Brain microvascular endothelial cell (primary cell): ENCODE results near the gene CLPTM1L.

ENCODE experiments used
- DNase-seq: peaks from one replicate; pipeline ENCODE4 v3.0.0-alpha.2; 2020
- H3K27ac ChIP-seq: fragments of 250-450 bp; sonication (Bioruptor Pico); 2 replicates; pipeline ENCODE4 v1.5.1; 2020; ENCODE audit warnings: mild to moderate bottlenecking, moderate library complexity
- H3K27me3 ChIP-seq: fragments of 250-450 bp; sonication (Bioruptor Pico); replicated peaks from 2 replicates; pipeline ENCODE4 v1.5.1; 2020; ENCODE audit warnings: mild to moderate bottlenecking
- H3K36me3 ChIP-seq: fragments of 250-450 bp; sonication (Bioruptor Pico); replicated peaks from 2 replicates; pipeline ENCODE4 v1.5.1; 2020; ENCODE audit warnings: mild to moderate bottlenecking
- H3K4me3 ChIP-seq: 2 replicates; pipeline ENCODE4 v1.5.1; 2011; ENCODE audit warnings: low read depth, mild to moderate bottlenecking, control low read depth, low read length, moderate library complexity
- in situ Hi-C: cut with HindIII; loops from 2 replicates; pipeline ENCODE4 v1.10.0; 2017; ENCODE audit warnings: low sequenced_read_pairs, low pct_ligation_motif_present
- TF ChIP-seq, protein P1 (sequence below): IDR thresholded peaks from 2 replicates; pipeline ENCODE4 v1.5.1; 2011; ENCODE audit warnings: low read depth, mild to moderate bottlenecking, moderate library complexity, low read length, control low read depth, inconsistent platforms; ENCODE audit errors: missing control alignments

CLPTM1L gene

DNA sequence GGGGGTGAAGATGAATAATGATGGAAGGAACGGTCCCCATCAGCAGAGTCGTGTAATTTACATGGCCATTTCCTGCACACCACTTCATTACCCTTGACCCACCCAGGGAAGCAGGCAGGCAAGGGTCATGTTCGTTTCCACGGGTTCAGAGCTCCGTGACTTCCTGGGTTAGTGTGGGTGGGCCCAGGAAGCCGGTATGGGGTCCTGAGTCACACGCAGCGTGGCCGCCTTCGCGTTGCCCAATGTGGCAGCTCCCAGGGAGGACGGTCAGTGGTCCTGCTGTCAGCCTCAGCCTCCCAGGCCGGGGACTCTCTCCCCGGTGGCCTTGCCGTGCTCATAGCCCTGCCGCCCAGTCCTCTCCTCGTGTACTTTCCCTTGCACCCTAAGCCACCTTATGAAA lies 44.9 kb downstream of the CLPTM1L start:
- no peaks in the 10 kb centered on the region for H3K36me3 ChIP-seq
- H3K27me3 ChIP-seq = peaks cover 23% of the 10 kb centered on the region
- DNase-seq = no peak
- H3K27ac ChIP-seq = no peak overlapping the region
- no peak overlapping the region for H3K4me3 ChIP-seq
- TF ChIP-seq, protein P1, sequence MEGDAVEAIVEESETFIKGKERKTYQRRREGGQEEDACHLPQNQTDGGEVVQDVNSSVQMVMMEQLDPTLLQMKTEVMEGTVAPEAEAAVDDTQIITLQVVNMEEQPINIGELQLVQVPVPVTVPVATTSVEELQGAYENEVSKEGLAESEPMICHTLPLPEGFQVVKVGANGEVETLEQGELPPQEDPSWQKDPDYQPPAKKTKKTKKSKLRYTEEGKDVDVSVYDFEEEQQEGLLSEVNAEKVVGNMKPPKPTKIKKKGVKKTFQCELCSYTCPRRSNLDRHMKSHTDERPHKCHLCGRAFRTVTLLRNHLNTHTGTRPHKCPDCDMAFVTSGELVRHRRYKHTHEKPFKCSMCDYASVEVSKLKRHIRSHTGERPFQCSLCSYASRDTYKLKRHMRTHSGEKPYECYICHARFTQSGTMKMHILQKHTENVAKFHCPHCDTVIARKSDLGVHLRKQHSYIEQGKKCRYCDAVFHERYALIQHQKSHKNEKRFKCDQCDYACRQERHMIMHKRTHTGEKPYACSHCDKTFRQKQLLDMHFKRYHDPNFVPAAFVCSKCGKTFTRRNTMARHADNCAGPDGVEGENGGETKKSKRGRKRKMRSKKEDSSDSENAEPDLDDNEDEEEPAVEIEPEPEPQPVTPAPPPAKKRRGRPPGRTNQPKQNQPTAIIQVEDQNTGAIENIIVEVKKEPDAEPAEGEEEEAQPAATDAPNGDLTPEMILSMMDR = no peak
- in situ Hi-C loops = loop anchor here (25.0 kb wide), 1 partner anchor 88 kb away; the partner anchor contains the start of gene SLC6A19

DNA sequence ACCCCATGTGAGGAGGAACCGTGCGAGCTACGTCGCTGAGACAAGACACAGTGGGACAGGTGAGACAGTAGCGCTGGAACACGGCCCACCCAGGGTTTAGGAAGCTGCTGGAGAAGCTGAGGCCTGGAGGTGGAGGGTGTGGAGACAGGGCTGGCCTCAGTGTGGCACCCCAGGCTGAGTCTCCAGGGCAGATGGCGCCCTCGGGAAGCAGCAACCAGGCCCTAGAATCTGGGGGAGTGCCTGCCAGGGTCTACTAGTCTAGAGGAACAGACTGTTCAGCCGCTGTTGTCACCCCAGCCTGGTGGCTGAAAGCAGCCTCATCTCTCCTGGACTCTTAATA lies 45.4 kb downstream of the CLPTM1L start:
- Histone ChIP-seq H3K27me3 (peaks cover 26% of the 10 kb centered on the region), H3K27ac (no peak overlapping the region), H3K4me3 (no peak overlapping the region), H3K36me3 (no peaks in the 10 kb centered on the region)
- in situ Hi-C loops = no loop called here
- TF ChIP-seq, protein P1 = no peak
- DNase-seq = no peak

GRCh38 chr5:1298723-1299510 lies 46.0 kb downstream of the CLPTM1L start:
- no peak for DNase-seq
- H3K27me3 ChIP-seq = peaks cover 32% of the 10 kb centered on the region

DNA sequence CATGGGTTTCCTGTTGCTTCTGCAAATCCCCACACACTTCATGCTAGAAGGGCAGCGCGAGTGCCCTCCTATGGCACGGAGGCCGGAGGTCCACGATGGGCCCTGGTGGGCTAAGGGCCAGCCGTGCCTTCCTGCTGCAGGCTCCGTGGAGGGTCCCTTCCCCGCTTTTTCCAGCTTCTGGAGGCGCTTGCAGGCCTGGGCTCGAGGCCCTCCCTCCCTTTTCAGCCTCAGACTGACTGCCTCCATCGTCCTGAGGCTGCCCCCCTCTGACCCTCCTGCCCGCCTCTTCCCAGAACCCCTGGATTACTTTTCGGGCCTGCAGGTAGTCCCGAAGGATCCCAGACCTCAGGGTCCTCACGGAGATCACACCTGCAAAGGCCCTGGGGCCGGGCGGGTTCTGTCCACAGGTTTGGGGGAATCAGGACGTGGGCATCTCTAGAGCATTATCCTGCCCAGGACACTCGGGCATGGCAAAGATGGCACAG lies 46.8 kb downstream of the CLPTM1L start:
- TF ChIP-seq, protein P1 = no peak
- no peak overlapping the region for H3K4me3 ChIP-seq
- no peak for DNase-seq
- H3K27ac ChIP-seq = no peak overlapping the region
- in situ Hi-C loops = no loop called here
- H3K36me3 ChIP-seq = no peaks in the 10 kb centered on the region
- H3K27me3 ChIP-seq = peaks cover 32% of the 10 kb centered on the region

More at GRCh38 chr5:1298723-1299510, 46.0 kb downstream of the CLPTM1L start:
- H3K36me3 ChIP-seq = no peaks in the 10 kb centered on the region
- in situ Hi-C loops = no loop called here
- TF ChIP-seq, protein P1 = no peak
- H3K4me3 ChIP-seq = no peak overlapping the region
- no peak overlapping the region for H3K27ac ChIP-seq

DNA sequence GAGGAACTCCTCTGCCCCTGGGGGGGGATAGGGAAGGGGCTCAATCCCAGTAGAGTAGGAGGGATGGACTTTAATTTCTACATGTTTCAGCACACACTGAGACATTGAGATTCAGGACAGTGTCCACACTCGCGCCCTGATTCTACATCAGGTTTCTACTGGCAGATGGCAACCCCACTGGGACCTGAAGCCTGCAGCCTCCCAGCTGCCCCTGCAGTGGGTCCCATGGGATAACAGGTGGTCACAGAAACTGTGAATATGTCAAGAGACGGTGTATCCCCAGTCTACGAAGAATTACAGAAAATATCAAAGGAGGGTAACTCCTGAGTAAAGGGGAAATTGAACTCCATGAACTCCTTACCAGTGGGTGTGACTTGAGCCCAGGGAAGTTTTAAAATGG lies 47.7 kb downstream of the CLPTM1L start:
- in situ Hi-C loops = no loop called here
- DNase-seq = no peak
- H3K4me3 ChIP-seq = no peak overlapping the region
- TF ChIP-seq, protein P1 = no peak
- no peaks in the 10 kb centered on the region for H3K36me3 ChIP-seq
- H3K27ac ChIP-seq = no peak overlapping the region
- peaks cover 32% of the 10 kb centered on the region for H3K27me3 ChIP-seq
